Mucosa of rectum (tissue), 2 donors: ENCODE results near the gene BRK1.
"Not testable (repeated sequence)": the region's sequence is repeated elsewhere in the genome, so short reads cannot be mapped to it uniquely, and the experiment has no call there.

Experiments used
- H3K27ac ChIP-seq, 2 donors: one replicate each; pipeline ENCODE4 v1.7.0; 2013; ENCODE audit warnings: inconsistent platforms in 2 of 2, low read depth in 2 of 2, low read length in 2 of 2
- H3K27me3 ChIP-seq, 2 donors: one replicate each; pipeline ENCODE4 v1.7.0; 2013; ENCODE audit warnings: low read length in 2 of 2; ENCODE audit not compliant: control insufficient read depth in 2 of 2, insufficient read depth in 2 of 2
- H3K36me3 ChIP-seq, 2 donors: one replicate each; pipeline ENCODE4 v1.7.0; 2013; ENCODE audit warnings: low read length in 2 of 2; ENCODE audit not compliant: control insufficient read depth in 2 of 2, insufficient read depth in 2 of 2
- H3K4me1 ChIP-seq, 2 donors: one replicate each; pipeline ENCODE4 v1.7.0; 2013; ENCODE audit warnings: low read length in 2 of 2, mild to moderate bottlenecking in 1 of 2; ENCODE audit not compliant: control insufficient read depth in 2 of 2, insufficient read depth in 2 of 2
- H3K4me3 ChIP-seq, 2 donors: one replicate each; pipeline ENCODE4 v1.7.0; 2013; ENCODE audit warnings: low read length in 2 of 2
- H3K9ac ChIP-seq, 2 donors: one replicate each; pipeline ENCODE4 v1.7.0; 2013; ENCODE audit warnings: low read length in 2 of 2, low read depth in 1 of 2, mild to moderate bottlenecking in 1 of 2
- H3K9me3 ChIP-seq, 2 donors: one replicate each; pipeline ENCODE4 v1.7.0; 2013; ENCODE audit warnings: low read length in 2 of 2; ENCODE audit not compliant: control insufficient read depth in 2 of 2
- donor health status: healthy.
- donor health status: Normal muscosa, but diverticular disease.

BRK1 gene

DNA sequence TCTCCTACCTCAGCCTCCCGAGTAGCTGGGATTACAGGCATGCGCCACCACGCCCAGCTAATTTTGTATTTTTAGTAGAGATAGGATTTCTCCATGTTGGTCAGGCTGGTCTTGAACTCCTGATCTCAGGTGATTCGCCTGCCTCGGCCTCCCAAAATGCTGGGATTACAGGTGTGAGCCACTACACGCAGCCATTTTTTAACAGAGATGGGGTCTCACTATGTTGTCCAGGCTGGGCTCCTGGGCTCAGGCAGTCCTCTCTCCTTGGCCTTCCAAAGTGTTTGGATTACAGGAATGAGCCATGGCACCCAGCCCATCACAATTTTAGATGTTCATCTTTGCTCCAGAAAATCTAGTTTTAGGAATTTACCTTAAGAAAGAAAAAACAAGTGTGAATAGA is 43.1 kb downstream of the BRK1 start:
- H3K4me3 ChIP-seq, H3K27me3 ChIP-seq, H3K4me1 ChIP-seq, H3K27ac ChIP-seq, H3K36me3 ChIP-seq, H3K9ac ChIP-seq, H3K9me3 ChIP-seq: not testable (repeated sequence)

GRCh38 chr3:10160346-10160745 is 44.9 kb downstream of the BRK1 start:
- H3K9ac ChIP-seq: no peak overlapping the region
- no peak overlapping the region for H3K4me3 ChIP-seq
- no peaks in the 10 kb centered on the region for H3K27me3 ChIP-seq
- H3K4me1 ChIP-seq: no peaks in the 10 kb centered on the region
- no peak overlapping the region for H3K27ac ChIP-seq
- H3K36me3 ChIP-seq: no peaks in the 10 kb centered on the region
- no peaks in the 10 kb centered on the region for H3K9me3 ChIP-seq

DNA sequence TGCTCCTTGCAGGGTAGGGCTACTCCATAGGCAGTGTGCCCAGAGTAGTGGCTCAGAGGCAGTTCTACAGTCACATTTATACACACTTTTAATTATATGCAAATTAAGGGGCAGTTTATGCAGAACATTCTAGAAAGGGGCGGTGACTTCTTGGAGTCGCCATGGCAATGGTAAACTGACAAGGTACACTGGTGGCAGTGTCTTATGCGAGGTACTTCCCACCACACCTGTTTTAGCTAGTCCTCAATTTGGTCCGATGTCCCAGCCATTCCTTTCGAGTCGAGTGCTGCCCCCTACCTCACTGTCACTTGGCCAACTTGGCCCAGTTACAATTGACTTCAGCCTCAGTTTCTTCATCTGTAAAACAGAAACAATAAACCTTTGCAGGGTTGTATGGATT is 45.5 kb downstream of the BRK1 start:
- H3K27ac ChIP-seq: no peak overlapping the region
- no peaks in the 10 kb centered on the region for H3K36me3 ChIP-seq
- H3K9ac ChIP-seq: no peak overlapping the region
- H3K4me3 ChIP-seq: no peak overlapping the region
- H3K9me3 ChIP-seq: no peaks in the 10 kb centered on the region
- no peaks in the 10 kb centered on the region for H3K4me1 ChIP-seq
- no peaks in the 10 kb centered on the region for H3K27me3 ChIP-seq

GRCh38 chr3:10162185-10162584 is 46.7 kb downstream of the BRK1 start:
- Histone ChIP-seq H3K36me3 (no peaks in the 10 kb centered on the region), H3K4me3 (no peak overlapping the region), H3K27ac (no peak overlapping the region), H3K27me3 (no peaks in the 10 kb centered on the region), H3K9ac (no peak overlapping the region), H3K4me1 (no peaks in the 10 kb centered on the region), H3K9me3 (no peaks in the 10 kb centered on the region)

DNA sequence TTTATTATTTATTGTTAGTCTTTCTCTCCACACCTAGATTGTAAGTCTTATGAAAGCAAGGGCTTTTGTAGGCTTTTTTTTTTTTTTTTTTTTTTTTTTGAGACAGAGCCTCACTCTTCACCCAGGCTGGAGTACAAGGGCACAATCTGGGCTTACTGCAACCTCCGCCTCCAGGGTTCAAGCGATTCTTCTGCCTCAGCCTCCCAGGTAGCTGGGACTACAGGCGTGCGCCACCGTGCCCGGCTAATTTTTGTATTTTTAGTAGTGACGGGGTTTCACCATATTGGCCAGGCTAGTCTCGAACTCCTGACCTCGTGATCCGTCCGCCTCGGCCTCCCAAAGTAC is 48.7 kb downstream of the BRK1 start:
- H3K27ac ChIP-seq, H3K36me3 ChIP-seq, H3K9me3 ChIP-seq, H3K4me1 ChIP-seq, H3K27me3 ChIP-seq: not testable (repeated sequence)
- Histone ChIP-seq H3K9ac (peak overlapping the region in 1 of 2 donors; percentile 41), H3K4me3 (peak overlapping the region; percentile 80 to 92)

DNA sequence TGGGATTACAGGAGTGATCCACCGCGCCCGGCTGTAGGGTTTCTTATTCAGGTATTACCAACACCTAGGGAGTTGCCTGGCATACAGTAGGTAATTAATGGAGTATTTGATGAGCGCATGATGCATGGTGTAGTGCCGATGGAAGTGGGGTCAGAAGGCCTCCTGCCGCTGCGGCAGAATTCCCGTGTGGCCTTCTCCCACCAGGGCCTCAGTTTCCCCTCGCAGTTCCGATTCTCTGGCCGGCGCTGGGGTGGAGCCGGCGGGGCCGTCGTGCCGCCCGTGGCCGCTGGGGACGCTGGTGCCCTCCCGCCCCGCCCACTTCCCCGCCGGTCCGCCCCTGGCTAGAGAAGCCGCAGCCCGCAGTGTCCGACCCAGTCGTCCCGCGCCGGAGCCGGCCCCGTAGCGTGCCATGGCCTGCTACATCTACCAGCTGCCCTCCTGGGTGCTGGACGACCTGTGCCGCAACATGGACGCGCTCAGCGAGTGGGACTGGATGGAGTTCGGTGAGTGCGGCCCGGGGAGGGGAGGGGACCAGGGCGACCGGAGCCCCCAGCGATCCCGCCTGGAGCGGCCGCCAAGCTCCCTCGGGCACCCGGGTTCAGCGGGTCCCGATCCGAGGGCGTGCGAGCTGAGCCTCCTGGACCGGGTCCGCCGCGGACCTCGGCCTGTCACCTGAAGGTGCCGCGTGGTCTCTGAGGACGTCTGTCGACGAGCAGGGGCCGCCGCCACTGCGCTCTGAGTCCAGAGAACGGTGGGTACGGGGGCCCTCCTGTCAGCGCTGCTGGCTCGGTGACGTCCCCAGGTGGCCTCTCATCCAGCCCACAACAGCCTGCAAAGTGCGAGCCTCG is 49.3 kb downstream of the BRK1 start, which contains the start of gene IRAK2:
TSS of gene IRAK2 (plus strand) at position 374 of the 848 bp plus-strand sequence. CDS start at position 410, 36 bp downstream.
- H3K9me3 ChIP-seq: no peaks in the 10 kb centered on the region
- H3K9ac ChIP-seq: peak within 1 kb of the TSS; percentile 77 to 89
- no peaks in the 10 kb centered on the region for H3K36me3 ChIP-seq
- H3K4me3 ChIP-seq: peak within 1 kb of the TSS; percentile 80 to 92
- H3K27ac ChIP-seq: peak within 1 kb of the TSS; percentile 42 to 52
- H3K4me1 ChIP-seq: no peaks in the 10 kb centered on the region
- no peaks in the 10 kb centered on the region for H3K27me3 ChIP-seq

DNA sequence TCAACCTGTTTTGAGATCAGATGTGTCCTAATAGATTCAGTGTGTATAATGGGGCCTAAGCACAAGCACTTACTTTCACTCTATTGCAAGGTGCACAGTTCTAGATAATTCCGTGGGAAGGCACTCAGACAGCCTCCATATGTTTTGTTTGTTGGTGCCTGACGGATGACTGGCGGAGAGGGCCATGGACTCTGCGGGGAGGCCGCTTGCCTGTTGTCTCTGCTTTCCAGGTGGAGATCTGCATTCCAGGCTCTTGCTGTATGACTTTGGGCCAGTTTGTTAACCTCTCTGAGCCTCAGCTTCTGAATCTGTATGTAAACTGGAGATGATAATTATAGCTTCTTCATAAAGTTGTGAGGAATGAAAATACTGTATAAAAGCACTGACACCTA is 50.7 kb downstream of the BRK1 start:
- H3K4me3 ChIP-seq: no peak overlapping the region
- no peak overlapping the region for H3K27ac ChIP-seq
- H3K9ac ChIP-seq: no peak overlapping the region
- H3K27me3 ChIP-seq: no peaks in the 10 kb centered on the region
- H3K36me3 ChIP-seq: no peaks in the 10 kb centered on the region
- no peaks in the 10 kb centered on the region for H3K4me1 ChIP-seq
- no peaks in the 10 kb centered on the region for H3K9me3 ChIP-seq

GRCh38 chr3:10169000-10169496 is 53.6 kb downstream of the BRK1 start:
- Histone ChIP-seq H3K27ac (no peak overlapping the region), H3K27me3 (no peaks in the 10 kb centered on the region)

DNA sequence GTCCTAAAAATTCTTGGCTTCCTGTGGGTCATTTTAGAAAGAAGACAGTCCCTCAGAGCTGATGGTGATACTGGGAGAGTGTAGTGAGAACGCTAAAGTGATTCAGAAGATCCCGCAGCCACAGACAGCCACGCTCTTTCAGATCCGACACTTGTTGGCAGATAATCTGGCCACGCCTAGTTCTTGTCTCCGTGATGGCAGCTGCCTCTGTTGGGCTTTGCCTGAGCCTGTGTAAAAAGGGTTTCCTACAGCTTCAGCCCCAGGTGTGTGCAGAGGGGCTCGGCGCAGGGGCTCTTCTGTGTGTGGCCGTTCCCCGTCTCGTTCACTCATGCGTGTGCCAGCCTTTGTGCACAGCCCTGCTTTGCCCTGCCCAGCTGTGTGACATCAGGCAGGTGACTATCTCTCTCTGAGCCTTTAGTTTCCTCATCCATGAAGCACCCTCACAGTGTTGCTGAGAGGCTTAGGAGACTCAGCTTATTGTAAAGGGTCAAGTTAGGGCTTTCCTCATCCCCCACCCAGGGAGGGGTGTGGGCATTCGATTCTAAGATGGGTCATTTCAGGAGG is 55.5 kb downstream of the BRK1 start:
- H3K36me3 ChIP-seq: no peaks in the 10 kb centered on the region
- H3K27me3 ChIP-seq: no peaks in the 10 kb centered on the region
- no peak overlapping the region for H3K27ac ChIP-seq
- no peak overlapping the region for H3K4me3 ChIP-seq
- H3K4me1 ChIP-seq: no peaks in the 10 kb centered on the region
- H3K9ac ChIP-seq: no peak overlapping the region
- no peaks in the 10 kb centered on the region for H3K9me3 ChIP-seq

More at GRCh38 chr3:10169000-10169496, 53.6 kb downstream of the BRK1 start:
- Histone ChIP-seq H3K4me1 (no peaks in the 10 kb centered on the region), H3K9me3 (no peaks in the 10 kb centered on the region), H3K36me3 (no peaks in the 10 kb centered on the region), H3K4me3 (no peak overlapping the region), H3K9ac (no peak overlapping the region)

GRCh38 chr3:10173095-10173925 is 57.8 kb downstream of the BRK1 start:
- Histone ChIP-seq H3K36me3 (no peaks in the 10 kb centered on the region), H3K4me3 (no peak overlapping the region), H3K9ac (no peak overlapping the region), H3K27ac (peak overlapping the region; percentile 32 to 42), H3K27me3 (no peaks in the 10 kb centered on the region), H3K4me1 (no peaks in the 10 kb centered on the region), H3K9me3 (no peaks in the 10 kb centered on the region)
